ENCODE results near the gene VKORC1L1.
A peak's percentile ranks its signal among the peaks of the same experiment; 100 is the strongest.
"Not testable (repeated sequence)": the region's sequence is repeated elsewhere in the genome, so short reads cannot be mapped to it uniquely, and the experiment has no call there.

VKORC1L1 gene

DNA sequence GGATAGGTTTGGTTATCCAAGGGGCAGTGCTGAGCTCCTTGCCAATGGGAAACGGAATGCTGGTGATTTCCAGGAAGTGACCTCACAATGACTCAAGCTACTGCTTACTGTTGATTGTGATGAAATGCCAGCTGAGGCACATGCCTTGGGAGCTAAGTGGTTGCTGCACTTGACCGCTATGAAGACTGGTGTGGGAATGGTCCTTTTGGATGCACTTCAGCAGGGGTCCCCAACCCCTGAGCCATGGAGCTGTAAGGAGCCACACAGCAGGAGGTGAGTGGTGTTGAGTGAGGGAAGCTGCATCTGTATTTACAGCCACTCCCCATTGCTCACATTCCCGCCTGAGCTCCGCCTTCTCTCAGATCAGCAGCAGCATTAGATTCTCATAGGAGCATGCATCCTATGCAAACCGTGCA is 35.3 kb upstream of the VKORC1L1 start:
- DNase-seq (ENCODE audit: low spot score); H2BK15ac ChIP-seq (ENCODE audit: low read length); H2BK120ac ChIP-seq (ENCODE audit: low read depth, low read length); H2AFZ ChIP-seq (ENCODE audit: low read length); H3K27ac ChIP-seq (replicated peaks; ENCODE audit: low read length); H2BK12ac ChIP-seq (ENCODE audit: low read length); H3K9me3 ChIP-seq (replicated peaks in 1 of 2; ENCODE audit: control insufficient read depth in 2 of 2, insufficient read depth in 1 of 2, low read depth in 1 of 2, low read length in 2 of 2); H3K4me1 ChIP-seq (ENCODE audit: control insufficient read depth in 2 of 2, insufficient read depth in 1 of 2, low read depth in 1 of 2, low read length in 2 of 2); H3K36me3 ChIP-seq (replicated peaks in 1 of 2; ENCODE audit: control insufficient read depth in 2 of 2, insufficient read depth in 2 of 2, low read length in 2 of 2); H3K9ac ChIP-seq (ENCODE audit: low read depth, low read length, poor library complexity); H3K27me3 ChIP-seq (ENCODE audit: control insufficient read depth in 3 of 3, insufficient read depth in 3 of 3, low read depth in 1 of 3, low read length in 3 of 3); H3K4ac ChIP-seq (ENCODE audit: low read length); H4K8ac ChIP-seq (ENCODE audit: low read depth, low read length); H3K79me1 ChIP-seq (ENCODE audit: low read depth, low read length); H3K14ac ChIP-seq (ENCODE audit: low read length); H3K4me2 ChIP-seq (ENCODE audit: insufficient read depth, low read length, poor library complexity, severe bottlenecking); H2AK5ac ChIP-seq (ENCODE audit: low read depth, low read length); H4K91ac ChIP-seq (ENCODE audit: low read depth, low read length, poor library complexity); H3K4me3 ChIP-seq (ENCODE audit: low read length in 2 of 2); H2BK5ac ChIP-seq (ENCODE audit: low read length); H3K18ac ChIP-seq (ENCODE audit: low read length); H3K23ac ChIP-seq (ENCODE audit: low read depth, low read length, poor library complexity): not testable (repeated sequence)
- WGBS, 2 donors (ENCODE audit: extremely low coverage in 2 of 2, insufficient read length in 2 of 2, insufficient replicate concordance in 1 of 2), result no CpG with 5 or more reads among the region's 5 CpGs

DNA sequence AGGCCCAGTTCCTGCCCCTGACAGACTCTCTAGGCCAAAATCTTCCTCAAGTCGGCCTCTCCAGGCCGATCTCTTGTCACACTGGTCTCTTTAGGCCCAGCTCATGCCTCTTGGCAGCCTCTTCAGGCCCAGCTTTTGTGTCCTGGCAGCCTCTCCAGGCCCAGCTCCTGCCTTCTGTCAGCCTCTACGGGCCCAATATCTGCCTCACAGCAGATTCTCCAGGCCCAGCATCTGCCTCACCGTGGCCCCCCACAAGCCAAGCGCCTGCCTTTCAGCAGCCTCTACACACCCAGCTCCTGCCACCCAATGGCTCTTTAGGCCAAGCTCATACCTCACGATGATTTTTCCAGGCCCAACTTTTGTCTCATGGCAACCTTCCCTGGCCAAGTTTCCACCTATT is 33.0 kb upstream of the VKORC1L1 start:
- H3K36me3 ChIP-seq (replicated peaks in 1 of 2; ENCODE audit: control insufficient read depth in 2 of 2, insufficient read depth in 2 of 2, low read length in 2 of 2), result no peaks in the 10 kb centered on the region
- no peak overlapping the region for H2BK120ac ChIP-seq (ENCODE audit: low read depth, low read length)
- WGBS, 2 donors (ENCODE audit: extremely low coverage in 2 of 2, insufficient read length in 2 of 2, insufficient replicate concordance in 1 of 2), result no CpG with 5 or more reads among the region's 6 CpGs
- no peak overlapping the region for H3K4ac ChIP-seq (ENCODE audit: low read length)
- peak overlapping the region; percentile 13 for H2AFZ ChIP-seq (ENCODE audit: low read length)
- H3K27me3 ChIP-seq (ENCODE audit: control insufficient read depth in 3 of 3, insufficient read depth in 3 of 3, low read depth in 1 of 3, low read length in 3 of 3), result no peaks in the 10 kb centered on the region
- no peak overlapping the region for H3K4me3 ChIP-seq (ENCODE audit: low read length in 2 of 2)
- H3K18ac ChIP-seq (ENCODE audit: low read length), result no peak overlapping the region
- H2BK5ac ChIP-seq (ENCODE audit: low read length), result no peak overlapping the region
- H4K91ac ChIP-seq (ENCODE audit: low read depth, low read length, poor library complexity), result no peak overlapping the region
- no peak overlapping the region for H4K8ac ChIP-seq (ENCODE audit: low read depth, low read length)
- H3K79me1 ChIP-seq (ENCODE audit: low read depth, low read length), result peaks cover 2% of the 10 kb centered on the region
- H3K4me1 ChIP-seq (ENCODE audit: control insufficient read depth in 2 of 2, insufficient read depth in 1 of 2, low read depth in 1 of 2, low read length in 2 of 2), result no peaks in the 10 kb centered on the region
- no peak overlapping the region for H3K23ac ChIP-seq (ENCODE audit: low read depth, low read length, poor library complexity)
- no peak overlapping the region for H2BK12ac ChIP-seq (ENCODE audit: low read length)
- H2AK5ac ChIP-seq (ENCODE audit: low read depth, low read length), result no peak overlapping the region
- no peak overlapping the region for H2BK15ac ChIP-seq (ENCODE audit: low read length)
- H3K14ac ChIP-seq (ENCODE audit: low read length), result no peak overlapping the region
- H3K9ac ChIP-seq (ENCODE audit: low read depth, low read length, poor library complexity), result no peak overlapping the region
- H3K4me2 ChIP-seq (ENCODE audit: insufficient read depth, low read length, poor library complexity, severe bottlenecking), result no peak overlapping the region
- no peaks in the 10 kb centered on the region for H3K9me3 ChIP-seq (replicated peaks in 1 of 2; ENCODE audit: control insufficient read depth in 2 of 2, insufficient read depth in 1 of 2, low read depth in 1 of 2, low read length in 2 of 2)
- H3K27ac ChIP-seq (replicated peaks; ENCODE audit: low read length), result no peak overlapping the region
- no peak for DNase-seq (ENCODE audit: low spot score)

DNA sequence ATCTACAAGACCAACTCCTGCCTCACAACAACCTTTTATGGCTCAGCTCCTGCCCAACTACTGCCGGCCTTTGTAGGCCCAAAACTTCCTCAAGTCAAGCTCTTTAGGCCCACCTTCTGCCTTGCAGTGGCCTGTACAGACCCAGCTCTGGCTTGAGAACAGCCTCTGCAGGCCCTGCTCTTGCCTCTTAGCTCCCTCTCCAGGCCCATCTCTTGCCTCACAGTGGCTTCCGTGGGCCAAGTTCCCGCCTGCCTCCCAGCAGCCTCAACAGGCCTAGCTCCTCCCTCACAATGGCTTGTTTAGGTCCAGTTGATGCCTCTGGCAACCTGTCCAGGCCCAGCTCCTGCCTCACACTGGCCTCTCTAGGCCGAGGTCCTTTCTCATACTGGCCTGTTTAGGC is 32.4 kb upstream of the VKORC1L1 start:
- no peaks in the 10 kb centered on the region for H3K4me1 ChIP-seq (ENCODE audit: control insufficient read depth in 2 of 2, insufficient read depth in 1 of 2, low read depth in 1 of 2, low read length in 2 of 2)
- no peak overlapping the region for H3K9ac ChIP-seq (ENCODE audit: low read depth, low read length, poor library complexity)
- no peak overlapping the region for H4K91ac ChIP-seq (ENCODE audit: low read depth, low read length, poor library complexity)
- no peak overlapping the region for H3K4ac ChIP-seq (ENCODE audit: low read length)
- no peak for DNase-seq (ENCODE audit: low spot score)
- no peaks in the 10 kb centered on the region for H3K36me3 ChIP-seq (replicated peaks in 1 of 2; ENCODE audit: control insufficient read depth in 2 of 2, insufficient read depth in 2 of 2, low read length in 2 of 2)
- no peak overlapping the region for H4K8ac ChIP-seq (ENCODE audit: low read depth, low read length)
- no peak overlapping the region for H2BK12ac ChIP-seq (ENCODE audit: low read length)
- no peaks in the 10 kb centered on the region for H3K9me3 ChIP-seq (replicated peaks in 1 of 2; ENCODE audit: control insufficient read depth in 2 of 2, insufficient read depth in 1 of 2, low read depth in 1 of 2, low read length in 2 of 2)
- no peak overlapping the region for H2BK120ac ChIP-seq (ENCODE audit: low read depth, low read length)
- no peak overlapping the region for H3K4me2 ChIP-seq (ENCODE audit: insufficient read depth, low read length, poor library complexity, severe bottlenecking)
- H3K27ac ChIP-seq (replicated peaks; ENCODE audit: low read length), result no peak overlapping the region
- H2AK5ac ChIP-seq (ENCODE audit: low read depth, low read length), result peak overlapping the region; percentile 45
- H3K14ac ChIP-seq (ENCODE audit: low read length), result peak overlapping the region; percentile 49
- H3K4me3 ChIP-seq (ENCODE audit: low read length in 2 of 2), result no peak overlapping the region
- peaks cover 2% of the 10 kb centered on the region for H3K79me1 ChIP-seq (ENCODE audit: low read depth, low read length)
- H3K27me3 ChIP-seq (ENCODE audit: control insufficient read depth in 3 of 3, insufficient read depth in 3 of 3, low read depth in 1 of 3, low read length in 3 of 3), result no peaks in the 10 kb centered on the region
- WGBS, 2 donors (ENCODE audit: extremely low coverage in 2 of 2, insufficient read length in 2 of 2, insufficient replicate concordance in 1 of 2), result no CpG with 5 or more reads among the region's 4 CpGs
- H2BK5ac ChIP-seq (ENCODE audit: low read length), result peak overlapping the region; percentile 77
- H3K23ac ChIP-seq (ENCODE audit: low read depth, low read length, poor library complexity), result peak overlapping the region; percentile 35
- no peak overlapping the region for H2BK15ac ChIP-seq (ENCODE audit: low read length)
- peak overlapping the region; percentile 13 for H2AFZ ChIP-seq (ENCODE audit: low read length)
- peak overlapping the region; percentile 60 for H3K18ac ChIP-seq (ENCODE audit: low read length)

DNA sequence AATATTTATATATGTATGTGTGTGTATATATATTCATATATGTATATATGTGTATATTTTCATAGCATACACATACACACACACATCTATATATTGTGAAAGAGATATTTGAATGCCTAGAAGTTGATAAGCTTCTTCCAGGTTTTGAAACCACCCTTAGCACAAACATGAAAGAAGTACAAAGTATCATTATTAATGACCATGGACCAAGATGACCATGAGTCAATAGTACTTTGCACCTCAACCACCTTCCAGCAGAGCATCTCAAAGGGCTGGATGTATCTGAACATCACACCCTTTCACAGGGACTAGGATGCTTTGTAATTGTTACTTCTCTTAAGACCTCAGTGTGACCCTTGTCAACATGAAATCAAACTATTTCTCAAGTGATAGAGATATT is 29.3 kb upstream of the VKORC1L1 start:
- H3K18ac ChIP-seq (ENCODE audit: low read length); H3K27ac ChIP-seq (replicated peaks; ENCODE audit: low read length); H2BK5ac ChIP-seq (ENCODE audit: low read length); H3K79me1 ChIP-seq (ENCODE audit: low read depth, low read length); H3K36me3 ChIP-seq (replicated peaks in 1 of 2; ENCODE audit: control insufficient read depth in 2 of 2, insufficient read depth in 2 of 2, low read length in 2 of 2); H4K91ac ChIP-seq (ENCODE audit: low read depth, low read length, poor library complexity); H3K4me1 ChIP-seq (ENCODE audit: control insufficient read depth in 2 of 2, insufficient read depth in 1 of 2, low read depth in 1 of 2, low read length in 2 of 2); H2AFZ ChIP-seq (ENCODE audit: low read length); H3K4me2 ChIP-seq (ENCODE audit: insufficient read depth, low read length, poor library complexity, severe bottlenecking); H3K27me3 ChIP-seq (ENCODE audit: control insufficient read depth in 3 of 3, insufficient read depth in 3 of 3, low read depth in 1 of 3, low read length in 3 of 3); H2AK5ac ChIP-seq (ENCODE audit: low read depth, low read length); H3K4ac ChIP-seq (ENCODE audit: low read length); H3K14ac ChIP-seq (ENCODE audit: low read length); H4K8ac ChIP-seq (ENCODE audit: low read depth, low read length); H3K4me3 ChIP-seq (ENCODE audit: low read length in 2 of 2); H3K23ac ChIP-seq (ENCODE audit: low read depth, low read length, poor library complexity); H2BK12ac ChIP-seq (ENCODE audit: low read length); H3K9ac ChIP-seq (ENCODE audit: low read depth, low read length, poor library complexity); H2BK120ac ChIP-seq (ENCODE audit: low read depth, low read length); H3K9me3 ChIP-seq (replicated peaks in 1 of 2; ENCODE audit: control insufficient read depth in 2 of 2, insufficient read depth in 1 of 2, low read depth in 1 of 2, low read length in 2 of 2); H2BK15ac ChIP-seq (ENCODE audit: low read length); DNase-seq (ENCODE audit: low spot score): not testable (repeated sequence)

All from neuronal stem cell (in vitro differentiated cells).